ENCODE measurements around the gene WLS. TPM values are rescaled to one million over a fixed set of nuclear protein-coding genes. Genes with fewer than 3 reads are reported as not detected.

Gene WLS
- total RNA-seq, 1 donor from 2014 or later, result not detected

GRCh38 chr1:68142036-68142435 is 90.3 kb downstream of the WLS start:
- Mint-ChIP-seq H3K27ac (no peak overlapping the region), H3K4me3 (no peak overlapping the region), H3K9me3 (no peaks in the 10 kb centered on the region), H3K4me1 (no peaks in the 10 kb centered on the region), H3K27me3 (no peaks in the 10 kb centered on the region), H3K36me3 (ENCODE audit: low read depth) (no peaks in the 10 kb centered on the region)
- TF ChIP-seq CTCF (IDR thresholded peaks at IDR 0.05), result no peak
- ChIA-PET CTCF (no interaction called here), POLR2A (no interaction called here)
- intact Hi-C loops (cut with micrococcal nuclease), result no loop called here
- ATAC-seq (ENCODE audit: low read depth) (no peak), DNase-seq (no peak)

DNA sequence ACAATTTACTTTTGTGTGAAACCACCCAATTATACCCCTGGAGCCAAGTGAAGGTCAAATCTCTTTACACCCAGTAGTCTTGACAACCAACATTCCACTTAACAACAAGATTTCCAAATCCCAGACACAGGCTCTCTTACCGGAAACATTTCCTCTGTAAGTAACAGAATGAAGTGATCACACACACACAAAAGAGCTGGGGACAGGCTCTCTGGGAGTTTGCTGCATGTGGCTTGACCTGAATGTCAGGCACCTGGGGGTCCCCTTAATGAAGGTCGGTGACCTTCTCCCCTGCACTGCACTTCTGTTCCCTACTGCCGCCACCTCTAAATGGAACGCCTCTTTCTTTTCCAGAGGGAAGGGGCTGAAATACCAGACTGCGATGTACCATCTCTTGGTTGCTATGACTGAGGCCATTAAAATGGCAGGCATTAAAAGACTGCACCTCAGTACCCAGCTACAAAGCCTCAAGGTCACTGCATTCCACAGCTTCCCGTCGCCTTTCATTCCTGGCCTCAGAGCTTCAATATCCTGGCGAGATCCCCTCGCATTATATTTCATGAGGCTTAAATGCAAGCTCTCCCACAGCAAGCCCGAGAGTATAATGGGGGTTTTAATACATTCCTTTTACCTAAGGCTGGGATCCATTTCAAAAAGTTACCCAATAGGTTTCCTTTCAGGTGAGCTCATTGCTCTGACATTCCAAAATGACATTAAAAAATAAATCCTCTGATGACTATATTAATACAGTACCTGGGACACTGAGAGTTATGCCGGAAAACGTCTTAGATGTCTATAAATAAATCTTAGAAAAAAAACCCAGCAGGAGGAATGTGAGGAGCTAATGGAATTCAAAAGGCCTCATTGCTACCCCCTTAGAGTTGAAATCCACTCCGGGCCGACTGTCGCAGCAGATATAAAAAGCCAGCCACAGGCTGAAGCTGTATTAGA is 91.0 kb downstream of the WLS start:
- H3K36me3 Mint-ChIP-seq (ENCODE audit: low read depth), result no peaks in the 10 kb centered on the region
- TF ChIP-seq CTCF (IDR thresholded peaks at IDR 0.05), result no peak
- ATAC-seq (ENCODE audit: low read depth) (no peak), DNase-seq (no peak)
- intact Hi-C loops (cut with micrococcal nuclease), result no loop called here
- H3K4me1 Mint-ChIP-seq, result no peaks in the 10 kb centered on the region
- H3K27me3 Mint-ChIP-seq, result no peaks in the 10 kb centered on the region
- ChIA-PET CTCF (no interaction called here), POLR2A (no interaction called here)
- H3K4me3 Mint-ChIP-seq, result no peak overlapping the region
- H3K27ac Mint-ChIP-seq, result no peak overlapping the region
- no peaks in the 10 kb centered on the region for H3K9me3 Mint-ChIP-seq

DNA sequence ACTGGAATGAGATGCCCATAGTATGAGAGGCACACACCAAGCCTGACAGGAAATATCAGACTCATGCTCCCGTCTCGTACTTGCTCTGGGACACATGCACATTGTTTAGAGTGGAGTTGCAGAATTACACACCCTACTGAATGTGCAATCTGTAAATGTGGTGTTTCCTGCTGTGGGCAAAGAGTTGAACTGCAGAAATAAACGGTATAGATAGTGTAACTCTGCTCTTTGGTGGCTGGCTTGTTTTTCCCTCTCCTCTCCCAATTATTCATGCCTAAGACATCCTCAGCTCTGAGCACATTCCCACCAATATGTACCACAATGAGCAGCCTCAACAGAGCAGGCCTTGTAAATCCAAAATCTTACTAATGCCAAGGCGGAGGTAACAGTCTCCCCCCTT is 91.8 kb downstream of the WLS start:
- ATAC-seq (ENCODE audit: low read depth) (no peak), DNase-seq (no peak)
- ChIA-PET CTCF (no interaction called here), POLR2A (no interaction called here)
- Mint-ChIP-seq H3K27ac (no peak overlapping the region), H3K9me3 (no peaks in the 10 kb centered on the region), H3K4me3 (no peak overlapping the region), H3K27me3 (no peaks in the 10 kb centered on the region), H3K4me1 (no peaks in the 10 kb centered on the region), H3K36me3 (ENCODE audit: low read depth) (no peaks in the 10 kb centered on the region)
- intact Hi-C loops (cut with micrococcal nuclease), result no loop called here
- no peak for TF ChIP-seq CTCF (IDR thresholded peaks at IDR 0.05)

DNA sequence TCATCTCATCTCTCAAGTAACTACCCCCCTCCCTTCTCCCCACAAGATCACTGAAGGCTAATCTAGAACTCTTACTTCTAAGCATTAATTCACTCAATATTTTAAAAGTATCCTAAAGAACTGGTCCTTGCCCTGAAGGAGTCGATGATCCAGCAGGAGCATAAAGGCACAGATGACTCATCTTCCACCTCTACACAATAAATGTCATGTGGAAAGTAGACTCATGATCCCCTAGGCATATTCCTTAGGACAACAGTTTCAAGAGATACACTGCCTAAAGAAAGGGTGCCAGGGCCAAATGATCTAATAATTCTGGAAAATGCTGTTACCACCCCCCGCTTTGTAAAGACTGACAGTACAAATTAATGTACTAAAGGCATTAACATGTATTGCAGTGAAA is 96.1 kb downstream of the WLS start:
- H3K4me3 Mint-ChIP-seq, result no peak overlapping the region
- no peaks in the 10 kb centered on the region for H3K27me3 Mint-ChIP-seq
- no peaks in the 10 kb centered on the region for H3K36me3 Mint-ChIP-seq (ENCODE audit: low read depth)
- no peak for DNase-seq
- ATAC-seq (ENCODE audit: low read depth), result no peak
- intact Hi-C loops (cut with micrococcal nuclease), result no loop called here
- POLR2A ChIA-PET, result no interaction called here
- H3K27ac Mint-ChIP-seq, result no peak overlapping the region
- CTCF ChIA-PET, result no interaction called here
- no peaks in the 10 kb centered on the region for H3K9me3 Mint-ChIP-seq
- no peak for TF ChIP-seq CTCF (IDR thresholded peaks at IDR 0.05)
- H3K4me1 Mint-ChIP-seq, result no peaks in the 10 kb centered on the region

DNA sequence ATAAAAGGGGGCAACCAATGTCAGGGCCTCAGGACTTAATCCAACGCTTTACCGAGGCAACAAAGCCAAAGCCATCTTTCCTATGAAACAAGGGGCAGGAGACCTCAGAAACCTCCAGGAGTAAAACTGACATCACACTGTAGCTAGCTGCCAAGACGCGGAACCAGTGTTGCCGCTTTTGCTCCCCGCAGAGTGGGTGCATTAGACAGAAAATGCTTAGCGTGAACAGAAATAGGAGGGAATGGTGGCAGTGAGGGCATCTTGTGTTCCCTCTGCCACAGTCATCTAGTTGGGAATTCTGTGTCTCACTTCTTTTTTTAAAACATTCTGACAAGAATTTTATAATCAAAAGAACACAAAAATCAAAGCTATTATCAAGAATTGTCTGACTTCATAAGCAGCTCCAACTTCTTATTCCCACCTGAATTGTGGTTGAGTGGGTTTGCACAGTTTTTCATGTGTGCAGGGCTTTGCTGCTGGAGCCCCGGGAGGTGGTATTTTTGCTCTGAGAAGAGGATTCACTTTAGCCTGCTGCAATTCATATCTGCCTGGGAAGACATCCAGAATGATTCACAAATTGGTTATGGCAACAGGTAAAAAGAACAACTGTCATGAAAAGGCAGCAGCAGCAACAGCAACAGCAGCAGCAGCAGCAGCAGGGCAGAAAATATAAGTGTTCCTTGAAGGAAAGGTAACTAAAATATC is 99.7 kb downstream of the WLS start:
- Mint-ChIP-seq H3K4me1 (no peaks in the 10 kb centered on the region), H3K27ac (no peak overlapping the region), H3K27me3 (no peaks in the 10 kb centered on the region), H3K9me3 (no peaks in the 10 kb centered on the region), H3K36me3 (ENCODE audit: low read depth) (no peaks in the 10 kb centered on the region), H3K4me3 (no peak overlapping the region)
- POLR2A ChIA-PET, result no interaction called here
- ATAC-seq (ENCODE audit: low read depth) (no peak), DNase-seq (no peak)
- CTCF ChIA-PET, result interaction anchor here (1.0 kb wide), 1 partner anchor 12 kb away, joined by 3 read pairs; no protein-coding TSS in a partner anchor
- TF ChIP-seq CTCF (IDR thresholded peaks at IDR 0.05), result no peak
- intact Hi-C loops (cut with micrococcal nuclease), result no loop called here
